Psoas muscle (tissue), 8 donors: ENCODE results near the gene DNAH2. TPM values are rescaled to one million over a fixed set of nuclear protein-coding genes. Genes with fewer than 3 reads are reported as not detected.

Experiments
- ATAC-seq, 4 donors: fragments of 200-7000 bp; cut with Tn5 transposase; one replicate each; pipeline ENCODE4 v1.9.1; 2020; ENCODE audit warnings: moderate library complexity in 3 of 4, mild to moderate bottlenecking in 2 of 4
- DNase-seq, 2 donors: peaks; one replicate each; pipeline ENCODE4 v3.0.0-alpha.2; 2020
- H3K27ac ChIP-seq: fragments of 200-600 bp; one replicate; pipeline ENCODE4 v1.8.0; 2022
- H3K27me3 ChIP-seq, 3 donors: fragments of 200-600 bp in 1 of 3; one replicate each; pipeline versions ENCODE4 v1.6.1 to v1.8.0; 2013 to 2022; ENCODE audit warnings: low read length in 2 of 3, mild to moderate bottlenecking in 2 of 3, moderate library complexity in 1 of 3; ENCODE audit not compliant: insufficient read depth in 3 of 3
- H3K36me3 ChIP-seq, 2 donors: fragments of 200-600 bp in 1 of 2; one replicate each; pipeline versions ENCODE4 v1.6.1 to v1.8.0; 2013 to 2022; ENCODE audit warnings: low read depth in 1 of 2, mild to moderate bottlenecking in 1 of 2, moderate library complexity in 1 of 2; ENCODE audit not compliant: insufficient read depth in 1 of 2
- H3K4me1 ChIP-seq: fragments of 200-600 bp; one replicate; pipeline ENCODE4 v1.8.0; 2022
- H3K4me3 ChIP-seq: fragments of 200-600 bp; one replicate; pipeline ENCODE4 v1.8.0; 2022; ENCODE audit warnings: mild to moderate bottlenecking
- H3K9me3 ChIP-seq: fragments of 200-600 bp; one replicate; pipeline ENCODE4 v1.8.0; 2022
- WGBS, 3 donors: extraction: QIAGEN DNeasy Blood & Tissue Kit; methylation state at CpG; one replicate each; pipeline versions ENCODE4 v1.1.6 to v1.1.7; 2013; 5-methylcytosine and 5-hydroxymethylcytosine counted together
- intact Hi-C, 2 donors: fragments of 100-400 bp; cut with DNase I; formaldehyde crosslinking; loops; one replicate each; pipeline versions ENCODE4 v1.11.0 to v1.14.2; 2022
- polyA plus RNA-seq, 3 donors: library from polyadenylated mRNA; stranded (reverse); fragments of 200-250 nt; gene quantifications; one replicate each; pipeline ENCODE4 v1.2.3, GENCODE V29; 2013
- total RNA-seq, 4 donors: library from RNA; stranded (reverse); fragmentation: NEBNext Ultra II Directional in 2 of 4; extraction: Animal tissue kit (Norgen Biotek cat#: 25700) in 2 of 4; gene quantifications; one replicate each; pipeline versions ENCODE4 v1.2.1 to v1.2.4, GENCODE V29; 2021 to 2023
- TF ChIP-seq, protein P1 (sequence below): fragments of 200-600 bp; IDR thresholded peaks from one replicate; pipeline ENCODE4 v1.8.0; 2022; ENCODE audit warnings: antibody characterized with exemption
- donor health status: healthy with polysubstance abuse.
- donor health status: DM: no; HTN: no; CAD: no; lungs with moderate emphysema.
- donor health status: Bipolar disorder and iron deficiency.
- donor health status: healthy.
- donor health status: DM: yes; HTN: yes; CAD: no.
- donor health status: DM: no; HTN: no; CAD: no.
- donor health status: DM: no; HTN: no; CAD: no.
- donor health status: DM: yes; HTN: yes; CAD: no.

The DNAH2 gene
- total and polyA plus RNA-seq, 7 donors, result 0.01 to 0.10 (median 0.06) TPM

DNA sequence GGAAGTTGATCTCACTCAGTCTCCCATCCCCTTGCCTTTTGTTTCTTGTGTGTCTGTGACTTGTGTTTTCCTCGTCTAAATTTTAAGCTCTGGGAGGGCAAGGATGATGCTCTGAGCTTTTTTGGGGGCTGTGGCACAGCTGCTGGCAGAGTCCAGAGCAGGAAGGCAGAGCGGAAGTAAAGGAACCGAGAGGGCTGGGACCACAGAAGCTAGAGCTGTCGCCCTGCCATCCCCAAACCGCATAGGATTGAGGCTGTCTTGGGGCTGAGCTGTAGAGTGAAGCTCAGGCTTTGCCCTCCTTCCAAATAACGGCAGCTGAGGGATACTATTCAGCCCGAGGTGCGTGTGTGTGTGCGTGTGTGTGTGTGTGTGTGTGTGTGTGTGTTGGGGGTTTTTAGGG is 3.8 kb upstream of the DNAH2 start:
- intact Hi-C loops, result no loop called here
- H3K4me3 ChIP-seq, result no peak overlapping the region
- WGBS, 3 donors, result 27% methylated on average over 8 to 9 of the region's 9 CpGs
- ATAC-seq (no peak), DNase-seq (no peak)
- no peaks in the 10 kb centered on the region for H3K9me3 ChIP-seq
- H3K36me3 ChIP-seq, result no peaks in the 10 kb centered on the region
- no peak overlapping the region for H3K27ac ChIP-seq
- TF ChIP-seq, protein P1, sequence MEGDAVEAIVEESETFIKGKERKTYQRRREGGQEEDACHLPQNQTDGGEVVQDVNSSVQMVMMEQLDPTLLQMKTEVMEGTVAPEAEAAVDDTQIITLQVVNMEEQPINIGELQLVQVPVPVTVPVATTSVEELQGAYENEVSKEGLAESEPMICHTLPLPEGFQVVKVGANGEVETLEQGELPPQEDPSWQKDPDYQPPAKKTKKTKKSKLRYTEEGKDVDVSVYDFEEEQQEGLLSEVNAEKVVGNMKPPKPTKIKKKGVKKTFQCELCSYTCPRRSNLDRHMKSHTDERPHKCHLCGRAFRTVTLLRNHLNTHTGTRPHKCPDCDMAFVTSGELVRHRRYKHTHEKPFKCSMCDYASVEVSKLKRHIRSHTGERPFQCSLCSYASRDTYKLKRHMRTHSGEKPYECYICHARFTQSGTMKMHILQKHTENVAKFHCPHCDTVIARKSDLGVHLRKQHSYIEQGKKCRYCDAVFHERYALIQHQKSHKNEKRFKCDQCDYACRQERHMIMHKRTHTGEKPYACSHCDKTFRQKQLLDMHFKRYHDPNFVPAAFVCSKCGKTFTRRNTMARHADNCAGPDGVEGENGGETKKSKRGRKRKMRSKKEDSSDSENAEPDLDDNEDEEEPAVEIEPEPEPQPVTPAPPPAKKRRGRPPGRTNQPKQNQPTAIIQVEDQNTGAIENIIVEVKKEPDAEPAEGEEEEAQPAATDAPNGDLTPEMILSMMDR, result no peak
- H3K27me3 ChIP-seq, result peaks cover 0 to 86% (median 16%) of the 10 kb centered on the region in 3 donors
- H3K4me1 ChIP-seq, result peaks cover 4% of the 10 kb centered on the region

DNA sequence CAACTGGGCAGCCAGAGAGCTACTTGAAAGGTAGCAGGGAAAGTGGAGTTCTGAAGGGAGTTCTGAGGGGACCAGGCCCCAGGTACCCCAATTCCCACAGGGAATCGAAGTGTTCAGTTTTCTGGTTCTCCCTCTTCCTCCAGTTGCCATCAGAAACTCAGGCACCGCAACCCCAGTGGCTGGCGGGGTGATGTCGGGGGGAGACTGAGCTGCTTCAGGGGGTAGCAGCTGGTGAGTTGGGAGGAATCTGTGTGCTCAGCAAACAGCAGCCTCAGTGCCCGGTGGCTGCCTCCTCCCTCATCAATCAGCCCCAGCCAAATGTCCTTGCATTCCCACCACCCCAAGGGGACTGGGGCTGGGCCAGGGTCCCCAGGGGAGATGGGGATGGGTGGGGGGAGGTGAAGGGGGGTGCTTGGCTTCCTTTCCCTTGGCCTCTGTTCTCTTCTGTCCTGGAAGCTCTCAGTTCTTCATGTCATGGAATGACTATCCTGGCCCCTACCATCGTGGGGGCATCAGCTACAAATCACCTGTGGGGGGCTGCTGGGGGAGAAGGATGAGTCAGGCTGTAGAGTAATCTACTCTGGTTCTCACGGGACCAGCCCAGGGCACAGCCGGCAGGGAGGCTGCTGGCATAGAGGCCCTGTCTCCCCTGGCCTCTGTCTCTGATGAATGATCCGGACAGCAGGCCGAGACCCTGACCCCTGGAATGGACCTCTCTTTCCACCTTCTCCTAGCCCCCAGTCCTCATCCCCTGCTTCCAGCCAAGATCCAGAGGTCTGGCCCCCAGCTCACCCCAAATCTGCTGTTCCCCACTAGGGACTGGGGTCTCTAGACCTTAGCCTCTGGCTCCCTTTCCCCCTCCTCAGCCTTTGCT is 2.6 kb upstream of the DNAH2 start:
- no peak for DNase-seq

DNA sequence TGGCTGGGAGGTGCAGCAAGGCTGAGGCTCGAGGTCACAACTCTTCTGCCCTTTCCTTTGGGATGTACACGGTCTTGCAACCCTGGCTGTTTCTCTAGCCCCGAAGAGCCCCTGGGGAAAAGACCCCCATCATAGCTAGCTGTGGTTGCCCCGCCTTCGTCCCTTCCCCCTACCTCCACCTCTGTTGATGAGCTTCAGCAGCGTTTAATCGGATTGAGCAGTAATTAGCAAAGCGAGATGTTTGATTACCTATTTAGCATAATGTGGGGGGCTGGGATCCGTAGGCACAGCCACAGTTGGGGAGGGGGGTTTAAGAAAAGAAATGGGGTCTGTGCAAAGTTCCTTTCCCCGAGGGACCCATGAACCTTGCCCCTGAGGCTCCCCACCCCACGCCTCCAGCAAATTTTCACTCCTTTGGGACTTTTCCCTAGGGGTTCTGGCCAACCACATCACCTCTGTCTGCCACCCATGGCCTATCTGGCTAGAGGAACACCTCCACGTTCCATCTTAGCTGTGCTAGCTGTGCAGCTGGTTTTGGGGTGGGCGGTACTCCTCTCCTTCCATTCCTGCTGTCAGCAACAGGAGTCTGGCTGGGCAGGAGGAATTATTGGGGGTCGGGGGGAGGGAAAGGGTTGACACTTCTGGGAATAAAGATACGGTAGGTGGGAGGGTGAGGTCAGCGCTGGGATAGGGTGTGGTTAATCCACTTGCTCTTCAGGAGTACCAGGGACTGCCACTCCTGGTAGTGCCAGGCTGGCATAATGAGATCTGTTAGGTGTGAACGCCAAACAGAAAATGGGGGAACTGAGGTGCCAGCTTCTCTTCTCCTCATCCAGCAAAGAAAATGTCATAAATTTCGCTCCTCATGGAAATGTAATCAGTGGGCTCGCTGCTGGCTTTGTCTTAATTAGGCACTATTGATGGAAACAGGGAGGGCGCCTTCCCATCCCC is 1.3 kb upstream of the DNAH2 start:
- Histone ChIP-seq H3K27me3 (peaks cover 0 to 84% (median 14%) of the 10 kb centered on the region in 3 donors), H3K4me1 (peaks cover 4% of the 10 kb centered on the region), H3K36me3 (no peaks in the 10 kb centered on the region), H3K9me3 (no peaks in the 10 kb centered on the region), H3K4me3 (peak overlapping the region; percentile 65), H3K27ac (no peak overlapping the region)
- WGBS, 3 donors, result 29 to 36% (median 32%) methylated on average over 20 of the region's 20 CpGs
- no peak for DNase-seq
- intact Hi-C loops, result no loop called here
- TF ChIP-seq, protein P1, result no peak
- ATAC-seq, result no peak

More for the DNA sequence above, 2.6 kb upstream of the DNAH2 start:
- H3K4me1 ChIP-seq, result peaks cover 4% of the 10 kb centered on the region
- H3K9me3 ChIP-seq, result no peaks in the 10 kb centered on the region
- TF ChIP-seq, protein P1, result no peak
- no peaks in the 10 kb centered on the region for H3K36me3 ChIP-seq
- intact Hi-C loops, result no loop called here
- ATAC-seq, result no peak
- no peak overlapping the region for H3K4me3 ChIP-seq
- peaks cover 0 to 79% (median 14%) of the 10 kb centered on the region in 3 donors for H3K27me3 ChIP-seq
- no peak overlapping the region for H3K27ac ChIP-seq
- WGBS, 3 donors, result 58 to 71% (median 59%) methylated on average over 10 of the region's 10 CpGs

- intact Hi-C loops, result no loop called here
- Histone ChIP-seq H3K27me3 (peaks cover 0 to 74% (median 12%) of the 10 kb centered on the region in 3 donors), H3K4me3 (peak overlapping the region; percentile 65), H3K9me3 (no peaks in the 10 kb centered on the region), H3K36me3 (no peaks in the 10 kb centered on the region), H3K27ac (no peak overlapping the region), H3K4me1 (peaks cover 4% of the 10 kb centered on the region)
- no peak for ATAC-seq
- WGBS, 3 donors, result 14 to 17% (median 15%) methylated on average over 14 to 16 of the region's 16 CpGs
- DNase-seq, result no peak
- TF ChIP-seq, protein P1, result no peak
Observed at GRCh38 chr17:7717756-7718350, 309 bp downstream of the DNAH2 start.
